OCI-LY1 (cell line): ENCODE data around the gene POU2F1.

Experiments
- H2AFZ ChIP-seq: fragments of 200-600 bp; sonication (generic), shearing (Covaris generic); 2 replicates; pipeline ENCODE4 v1.6.0; 2014; ENCODE audit warnings: antibody characterized with exemption, mild to moderate bottlenecking, low read length
- H3F3A ChIP-seq: fragments of 200-600 bp; sonication (generic), shearing (Covaris generic); 2 replicates; pipeline ENCODE4 v1.6.0; 2014; ENCODE audit warnings: mild to moderate bottlenecking, antibody characterized with exemption, low read length, moderate library complexity; ENCODE audit not compliant: insufficient read depth
- H3K27ac ChIP-seq: fragments of 200-600 bp; sonication (generic); 2 replicates; pipeline ENCODE4 v1.5.1; 2014; ENCODE audit warnings: low read length, mixed run types, mild to moderate bottlenecking, low read depth; ENCODE audit not compliant: poor library complexity, severe bottlenecking
- H3K27me3 ChIP-seq: fragments of 200-600 bp; sonication (generic); 2 replicates; pipeline ENCODE4 v1.6.0; 2014; ENCODE audit warnings: antibody characterized with exemption, mild to moderate bottlenecking, low read length, moderate library complexity; ENCODE audit not compliant: insufficient read depth
- H3K36me3 ChIP-seq: fragments of 200-600 bp; sonication (generic); 2 replicates; pipeline ENCODE4 v1.6.1; 2014; ENCODE audit warnings: mild to moderate bottlenecking, antibody characterized with exemption, low read length, moderate library complexity, mixed read lengths; ENCODE audit not compliant: insufficient read depth
- H3K4me1 ChIP-seq: fragments of 200-600 bp; sonication (generic); 2 replicates; pipeline ENCODE4 v1.5.1; 2014; ENCODE audit warnings: mild to moderate bottlenecking, low read length, moderate library complexity; ENCODE audit not compliant: insufficient read depth, severe bottlenecking
- H3K4me2 ChIP-seq: fragments of 200-600 bp; sonication (generic), shearing (Covaris generic); 2 replicates; pipeline ENCODE4 v1.6.1; 2014; ENCODE audit warnings: low read length
- H3K4me3 ChIP-seq: fragments of 200-600 bp; sonication (generic); 2 replicates; pipeline ENCODE4 v1.5.1; 2014; ENCODE audit warnings: low read length, low read depth, mild to moderate bottlenecking, mixed read lengths; ENCODE audit not compliant: poor library complexity, severe bottlenecking
- H3K79me2 ChIP-seq: fragments of 200-600 bp; shearing (Covaris generic); 2 replicates; pipeline ENCODE4 v1.6.1; 2016; ENCODE audit warnings: mixed run types, low read length, mixed read lengths; ENCODE audit not compliant: insufficient read depth
- H3K9ac ChIP-seq: fragments of 200-600 bp; sonication (generic), shearing (Covaris generic); 2 replicates; pipeline ENCODE4 v1.6.1; 2014; ENCODE audit warnings: mild to moderate bottlenecking, low read length, mixed read lengths
- H3K9me2 ChIP-seq: fragments of 200-600 bp; sonication (generic), shearing (Covaris generic); 2 replicates; pipeline ENCODE4 v1.6.1; 2014; ENCODE audit warnings: low read depth, mild to moderate bottlenecking, low read length, mixed read lengths
- H3K9me3 ChIP-seq: fragments of 200-600 bp; shearing (Covaris generic); 2 replicates; pipeline ENCODE4 v1.6.1; 2014; ENCODE audit warnings: low read length, mixed read lengths
- H4K20me1 ChIP-seq: fragments of 200-600 bp; sonication (generic), shearing (Covaris generic); 2 replicates; pipeline ENCODE4 v1.6.0; 2016; ENCODE audit warnings: mild to moderate bottlenecking, low read length; ENCODE audit not compliant: insufficient read depth
- EZH2 ChIP-seq: fragments of 200-600 bp; sonication (generic), shearing (Covaris generic); IDR thresholded peaks from 2 replicates; pipeline ENCODE4 v1.8.0; 2017; ENCODE audit warnings: borderline replicate concordance, mixed run types, mild to moderate bottlenecking, antibody characterized with exemption, low read length, moderate library complexity, mixed read lengths
- TF ChIP-seq, protein P1 (sequence below): fragments of 200-600 bp; sonication (generic), shearing (Covaris generic); IDR thresholded peaks from 2 replicates; pipeline ENCODE4 v1.5.1; 2017; ENCODE audit warnings: mild to moderate bottlenecking, antibody characterized with exemption, low read length, moderate library complexity, mixed read lengths

Gene POU2F1

DNA sequence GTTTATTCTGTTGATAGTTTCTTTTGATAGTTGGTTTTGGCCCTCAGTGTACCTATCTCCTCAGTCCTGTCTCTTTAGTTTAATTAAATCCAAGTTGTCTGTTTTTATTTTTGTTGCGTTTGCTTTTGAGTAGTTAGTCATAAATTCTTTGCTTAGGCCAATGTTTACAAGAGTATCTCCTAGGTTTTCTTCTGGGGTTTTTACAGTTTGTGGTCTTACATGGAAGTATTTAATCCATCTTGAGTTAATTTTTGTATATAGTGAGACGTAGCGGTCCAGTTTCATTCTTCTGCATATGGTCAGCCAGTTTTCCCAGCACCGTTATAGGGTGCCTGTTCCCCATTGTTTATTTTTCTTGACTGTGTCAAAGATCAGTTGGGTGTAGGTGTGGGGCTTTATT lies 139.4 kb downstream of the POU2F1 start:
- Histone ChIP-seq H3K4me1 (peaks cover 61% of the 10 kb centered on the region), H3K4me2 (0 out of 2 replicates have a peak overlapping the region, but pooled peaks have one; percentile 15), H3K27ac (peak overlapping the region; percentile 33), H3K36me3 (peaks cover 13% of the 10 kb centered on the region), H2AFZ (no peak overlapping the region), H3K4me3 (no peak overlapping the region), H3K27me3 (no peaks in the 10 kb centered on the region), H3F3A (no peaks in the 10 kb centered on the region), H4K20me1 (no peaks in the 10 kb centered on the region), H3K79me2 (peaks cover 80% of the 10 kb centered on the region), H3K9me2 (no peaks in the 10 kb centered on the region), H3K9me3 (no peaks in the 10 kb centered on the region), H3K9ac (no peak overlapping the region)
- TF ChIP-seq, protein P1, sequence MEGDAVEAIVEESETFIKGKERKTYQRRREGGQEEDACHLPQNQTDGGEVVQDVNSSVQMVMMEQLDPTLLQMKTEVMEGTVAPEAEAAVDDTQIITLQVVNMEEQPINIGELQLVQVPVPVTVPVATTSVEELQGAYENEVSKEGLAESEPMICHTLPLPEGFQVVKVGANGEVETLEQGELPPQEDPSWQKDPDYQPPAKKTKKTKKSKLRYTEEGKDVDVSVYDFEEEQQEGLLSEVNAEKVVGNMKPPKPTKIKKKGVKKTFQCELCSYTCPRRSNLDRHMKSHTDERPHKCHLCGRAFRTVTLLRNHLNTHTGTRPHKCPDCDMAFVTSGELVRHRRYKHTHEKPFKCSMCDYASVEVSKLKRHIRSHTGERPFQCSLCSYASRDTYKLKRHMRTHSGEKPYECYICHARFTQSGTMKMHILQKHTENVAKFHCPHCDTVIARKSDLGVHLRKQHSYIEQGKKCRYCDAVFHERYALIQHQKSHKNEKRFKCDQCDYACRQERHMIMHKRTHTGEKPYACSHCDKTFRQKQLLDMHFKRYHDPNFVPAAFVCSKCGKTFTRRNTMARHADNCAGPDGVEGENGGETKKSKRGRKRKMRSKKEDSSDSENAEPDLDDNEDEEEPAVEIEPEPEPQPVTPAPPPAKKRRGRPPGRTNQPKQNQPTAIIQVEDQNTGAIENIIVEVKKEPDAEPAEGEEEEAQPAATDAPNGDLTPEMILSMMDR: no peak
- TF ChIP-seq EZH2: no peak

DNA sequence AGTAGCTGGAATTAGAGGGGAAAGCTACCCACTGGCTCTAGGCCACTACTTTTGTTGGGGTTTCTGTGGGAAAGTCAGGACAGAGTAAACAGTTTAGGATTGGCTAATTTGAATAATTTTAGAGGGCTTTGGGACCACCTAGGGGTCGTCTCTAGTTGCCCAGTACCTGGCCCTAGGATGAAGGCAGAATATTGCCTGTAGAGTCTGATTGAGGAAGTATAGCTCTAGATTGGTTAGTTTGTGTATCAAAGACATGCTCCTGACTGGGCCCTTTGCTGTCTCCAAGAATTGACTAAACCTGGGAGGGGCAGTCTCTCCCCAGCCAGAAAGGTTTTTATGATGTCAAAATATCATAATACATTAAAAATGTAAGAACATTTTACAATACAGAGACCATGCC lies 142.0 kb downstream of the POU2F1 start:
- Histone ChIP-seq H3K4me1 (peaks cover 45% of the 10 kb centered on the region), H3K79me2 (peaks cover 76% of the 10 kb centered on the region), H3K9me3 (no peaks in the 10 kb centered on the region), H3K4me3 (no peak overlapping the region), H3K36me3 (peaks cover 32% of the 10 kb centered on the region), H3F3A (no peaks in the 10 kb centered on the region), H2AFZ (no peak overlapping the region), H3K9me2 (no peaks in the 10 kb centered on the region), H3K27ac (no peak overlapping the region), H4K20me1 (no peaks in the 10 kb centered on the region), H3K4me2 (no peak overlapping the region), H3K27me3 (no peaks in the 10 kb centered on the region), H3K9ac (no peak overlapping the region)
- TF ChIP-seq EZH2: no peak
- TF ChIP-seq, protein P1: no peak

DNA sequence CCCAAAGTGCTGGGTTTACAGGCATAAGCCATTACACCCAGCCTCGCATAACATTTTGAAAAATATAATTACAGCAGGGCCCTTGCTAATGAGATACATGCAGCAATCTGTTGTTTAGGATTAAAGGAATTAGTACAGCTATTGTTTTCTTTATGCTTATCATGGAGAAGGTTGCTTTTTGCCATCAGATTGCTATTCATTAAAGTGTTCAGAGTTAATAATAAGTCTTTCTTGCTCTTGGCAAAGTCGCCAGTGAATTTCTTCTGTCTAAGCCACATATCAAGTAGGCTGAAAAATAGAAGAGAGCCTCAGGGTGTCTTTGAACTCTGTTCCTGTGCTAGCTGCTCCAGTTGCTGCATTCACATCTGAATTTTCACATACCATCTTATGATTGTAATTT lies 144.1 kb downstream of the POU2F1 start:
- TF ChIP-seq, protein P1: no peak
- no peak for TF ChIP-seq EZH2
- peaks cover 45% of the 10 kb centered on the region for H3K36me3 ChIP-seq
- peaks cover 31% of the 10 kb centered on the region for H3K4me1 ChIP-seq

More for the DNA sequence above, 144.1 kb downstream of the POU2F1 start:
- Histone ChIP-seq H3K27ac (no peak overlapping the region), H3K9me2 (no peaks in the 10 kb centered on the region), H3K9ac (no peak overlapping the region), H3K79me2 (peaks cover 63% of the 10 kb centered on the region), H3K4me2 (no peak overlapping the region), H3K4me3 (no peak overlapping the region), H4K20me1 (no peaks in the 10 kb centered on the region), H2AFZ (no peak overlapping the region), H3F3A (no peaks in the 10 kb centered on the region), H3K27me3 (no peaks in the 10 kb centered on the region), H3K9me3 (no peaks in the 10 kb centered on the region)
